ENCODE measurements around the gene TTLL9.

TTLL9 gene

GRCh38 chr20:31951530-31952453 lies 81.4 kb downstream of the TTLL9 start, which contains the start of gene PDRG1:
Gene PDRG1 (minus strand): TSS chr20:31952046. CDS start chr20:31951961, 85 bp downstream.
- peak; percentile 91 for DNase-seq

GRCh38 chr20:31953556-31954148 lies 83.2 kb downstream of the TTLL9 start:
- DNase-seq: no peak

GRCh38 chr20:31954500-31954899 lies 84.1 kb downstream of the TTLL9 start:
- no peak for DNase-seq

GRCh38 chr20:31956556-31957526 lies 86.4 kb downstream of the TTLL9 start:
- no peak for DNase-seq

GRCh38 chr20:31962761-31963160 lies 92.3 kb downstream of the TTLL9 start:
- DNase-seq: no peak

GRCh38 chr20:31963889-31964288 lies 93.5 kb downstream of the TTLL9 start:
- DNase-seq: no peak

- DNase-seq: no peak
Measured at GRCh38 chr20:31966991-31967655, 96.7 kb downstream of the TTLL9 start.

GRCh38 chr20:31967830-31968249 lies 97.4 kb downstream of the TTLL9 start, which contains the start of gene XKR7:
Gene XKR7 (plus strand): TSS chr20:31968151. CDS start chr20:31968176, 25 bp downstream.
- DNase-seq: peak; percentile 67

GRCh38 chr20:31968291-31969126 lies 98.1 kb downstream of the TTLL9 start:
- peak; percentile 25 for DNase-seq

- DNase-seq: no peak
Measured at GRCh38 chr20:31969991-31970390, 99.6 kb downstream of the TTLL9 start.

- no peak for DNase-seq
Measured at GRCh38 chr20:31972471-31973021, 102.1 kb downstream of the TTLL9 start.

GRCh38 chr20:31974296-31974695 lies 103.9 kb downstream of the TTLL9 start:
- no peak for DNase-seq

GRCh38 chr20:31974951-31975487 lies 104.6 kb downstream of the TTLL9 start:
- no peak for DNase-seq

- DNase-seq: no peak
Measured at GRCh38 chr20:31975874-31976273, 105.4 kb downstream of the TTLL9 start.

GRCh38 chr20:31977080-31977479 lies 106.6 kb downstream of the TTLL9 start:
- no peak for DNase-seq

GRCh38 chr20:31979713-31980426 lies 109.4 kb downstream of the TTLL9 start:
- no peak for DNase-seq

GRCh38 chr20:31981784-31982183 lies 111.3 kb downstream of the TTLL9 start:
- no peak for DNase-seq

GRCh38 chr20:31984981-31985471 lies 114.6 kb downstream of the TTLL9 start:
- no peak for DNase-seq

GRCh38 chr20:31987744-31988143 lies 117.3 kb downstream of the TTLL9 start:
- no peak for DNase-seq
